ENCODE data around the gene ANKRD39. TPM values are rescaled to one million over a fixed set of nuclear protein-coding genes. Genes with fewer than 3 reads are reported as not detected.

Gene ANKRD39
- total RNA-seq, 6 donors from 2014 or later: 7.1 to 13.6 (median 11.3) TPM

- H3K9me3 ChIP-seq: no peaks in the 10 kb centered on the region
- WGBS, 2 donors: 66 to 75% methylated on average over 11 of the region's 11 CpGs
- H3K4me3 ChIP-seq: no peak overlapping the region
- H3K4me1 ChIP-seq: peaks cover 0 to 32% (median 17%) of the 10 kb centered on the region in 4 donors
- H3K27me3 ChIP-seq: no peaks in the 10 kb centered on the region
- no peak for TF ChIP-seq CTCF (IDR thresholded peaks at IDR 0.05)
- TF ChIP-seq EP300 (IDR thresholded peaks at IDR 0.05): no peak
- TF ChIP-seq POLR2A (IDR thresholded peaks at IDR 0.05): no peak
- TF ChIP-seq POLR2AphosphoS5 (IDR thresholded peaks at IDR 0.05): no peak
- ATAC-seq (ENCODE audit: low FRiP score in 2 of 2): no peak
- no peaks in the 10 kb centered on the region for H3K36me3 ChIP-seq
- no peak for DNase-seq
- no peak overlapping the region for H3K27ac ChIP-seq
Measured at GRCh38 chr2:96897491-96898134, 39.8 kb upstream of the ANKRD39 start.

- Histone ChIP-seq H3K27ac (peak overlapping the region in 1 of 4 donors; percentile 35), H3K4me3 (no peak overlapping the region), H3K4me1 (peaks cover 13 to 45% (median 29%) of the 10 kb centered on the region in 4 donors), H3K9me3 (no peaks in the 10 kb centered on the region), H3K27me3 (no peaks in the 10 kb centered on the region), H3K36me3 (no peaks in the 10 kb centered on the region)
- WGBS, 2 donors: 61 to 77% methylated on average over 14 to 18 of the region's 18 CpGs
- DNase-seq: peak; percentile 53 to 57
- TF ChIP-seq POLR2AphosphoS5 (IDR thresholded peaks at IDR 0.05) (no peak), CTCF (IDR thresholded peaks at IDR 0.05) (no peak), POLR2A (IDR thresholded peaks at IDR 0.05) (no peak), EP300 (IDR thresholded peaks at IDR 0.05) (no peak)
- ATAC-seq (ENCODE audit: low FRiP score in 2 of 2): peak in 1 of 2 donors; percentile 32
Measured at GRCh38 chr2:96895746-96896651, 38.2 kb upstream of the ANKRD39 start.

GRCh38 chr2:96895032-96895745 lies 37.4 kb upstream of the ANKRD39 start:
- Histone ChIP-seq H3K4me3 (no peak overlapping the region), H3K9me3 (no peaks in the 10 kb centered on the region), H3K4me1 (peaks cover 18 to 53% (median 36%) of the 10 kb centered on the region in 4 donors), H3K27me3 (no peaks in the 10 kb centered on the region), H3K36me3 (no peaks in the 10 kb centered on the region), H3K27ac (peak overlapping the region in 1 of 4 donors; percentile 35)
- ATAC-seq (ENCODE audit: low FRiP score in 2 of 2) (peak in 1 of 2 donors; percentile 41), DNase-seq (peak in 1 of 2 donors; percentile 61)
- TF ChIP-seq POLR2AphosphoS5 (IDR thresholded peaks at IDR 0.05): no peak
- no peak for TF ChIP-seq POLR2A (IDR thresholded peaks at IDR 0.05)
- TF ChIP-seq EP300 (IDR thresholded peaks at IDR 0.05): no peak
- no peak for TF ChIP-seq CTCF (IDR thresholded peaks at IDR 0.05)
- WGBS, 2 donors: 76 to 93% methylated on average over 9 to 10 of the region's 10 CpGs

- ATAC-seq (ENCODE audit: low FRiP score in 2 of 2) (no peak), DNase-seq (no peak)
- TF ChIP-seq CTCF (IDR thresholded peaks at IDR 0.05) (no peak), POLR2A (IDR thresholded peaks at IDR 0.05) (no peak), EP300 (IDR thresholded peaks at IDR 0.05) (no peak), POLR2AphosphoS5 (IDR thresholded peaks at IDR 0.05) (no peak)
- Histone ChIP-seq H3K27me3 (no peaks in the 10 kb centered on the region), H3K36me3 (no peaks in the 10 kb centered on the region), H3K4me3 (no peak overlapping the region), H3K9me3 (no peaks in the 10 kb centered on the region), H3K27ac (no peak overlapping the region), H3K4me1 (peaks cover 18 to 55% (median 38%) of the 10 kb centered on the region in 4 donors)
- 85 to 100% methylated on average over 2 to 3 of the region's 3 CpGs for WGBS, 2 donors
Measured at GRCh38 chr2:96894151-96894531, 36.3 kb upstream of the ANKRD39 start.
